ENCODE results near the gene PDZD8.
"Not testable (repeated sequence)": the region's sequence is repeated elsewhere in the genome, so short reads cannot be mapped to it uniquely, and the experiment has no call there.

The PDZD8 gene

GRCh38 chr10:117290872-117291271 lies 84.4 kb downstream of the PDZD8 start:
- not testable (repeated sequence) for DNase-seq (ENCODE audit: low spot score)

- no peak for DNase-seq (ENCODE audit: low spot score)
Measured at GRCh38 chr10:117284716-117285494, 90.3 kb downstream of the PDZD8 start.

DNA sequence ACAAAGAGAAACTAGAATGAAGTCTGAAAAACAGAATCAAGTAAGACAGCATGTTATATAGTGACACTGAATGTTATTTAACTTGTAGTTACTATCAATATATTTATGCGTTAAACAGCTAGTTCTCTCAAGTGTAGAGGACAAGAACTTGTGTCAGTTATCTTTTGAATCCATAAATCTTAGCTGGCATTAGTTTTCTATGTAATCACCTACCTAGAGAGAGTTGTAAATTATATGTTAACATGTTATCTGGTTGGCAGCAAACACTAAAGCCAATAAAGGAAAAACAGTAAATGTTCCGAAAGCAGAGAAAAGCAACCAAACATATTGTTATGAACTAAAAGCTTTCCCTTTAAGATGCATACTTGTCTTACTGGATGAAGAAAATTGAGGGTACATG lies 97.6 kb downstream of the PDZD8 start:
- DNase-seq (ENCODE audit: low spot score): no peak

DNA sequence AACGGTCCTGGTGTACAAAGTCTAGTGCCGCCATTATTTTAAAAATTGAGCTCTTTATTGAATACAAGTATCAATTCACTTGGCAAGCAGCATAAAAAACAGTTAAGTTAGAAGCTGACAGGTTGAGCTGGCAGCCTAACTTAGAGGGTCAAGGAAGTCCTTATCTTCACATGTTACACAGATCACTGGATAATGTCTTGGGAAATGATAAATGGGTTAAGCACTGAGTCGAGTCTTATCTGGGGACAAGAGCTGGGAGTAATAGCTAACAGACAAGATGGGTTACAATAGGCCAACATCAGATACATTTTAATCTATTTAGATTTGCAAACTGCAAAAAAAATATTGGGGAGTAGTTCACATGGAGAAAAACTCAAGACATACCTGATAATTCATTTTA lies 100.1 kb downstream of the PDZD8 start:
- DNase-seq (ENCODE audit: low spot score): no peak

DNA sequence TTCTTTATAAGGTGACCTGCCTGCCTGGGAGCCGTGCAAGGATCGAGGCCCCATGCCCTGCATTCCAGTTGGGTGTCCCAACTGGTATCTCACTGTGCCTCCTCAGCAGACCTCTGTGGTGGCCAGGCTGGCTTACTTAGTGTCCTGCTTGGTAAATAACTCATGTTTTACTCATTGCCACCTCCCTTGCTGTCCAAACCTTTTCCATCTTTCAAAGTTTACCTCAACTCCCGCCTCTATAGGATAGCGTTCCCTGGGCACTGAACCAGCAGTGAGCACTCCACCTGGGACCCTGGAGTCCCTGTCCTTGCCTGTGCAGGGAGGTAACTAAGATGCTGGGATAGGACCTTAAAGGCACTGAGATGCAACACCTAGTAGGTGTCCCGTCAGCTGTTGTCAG lies 100.7 kb downstream of the PDZD8 start:
- DNase-seq (ENCODE audit: low spot score): no peak

GRCh38 chr10:117273980-117274379 lies 101.3 kb downstream of the PDZD8 start:
- no peak for DNase-seq (ENCODE audit: low spot score)

DNA sequence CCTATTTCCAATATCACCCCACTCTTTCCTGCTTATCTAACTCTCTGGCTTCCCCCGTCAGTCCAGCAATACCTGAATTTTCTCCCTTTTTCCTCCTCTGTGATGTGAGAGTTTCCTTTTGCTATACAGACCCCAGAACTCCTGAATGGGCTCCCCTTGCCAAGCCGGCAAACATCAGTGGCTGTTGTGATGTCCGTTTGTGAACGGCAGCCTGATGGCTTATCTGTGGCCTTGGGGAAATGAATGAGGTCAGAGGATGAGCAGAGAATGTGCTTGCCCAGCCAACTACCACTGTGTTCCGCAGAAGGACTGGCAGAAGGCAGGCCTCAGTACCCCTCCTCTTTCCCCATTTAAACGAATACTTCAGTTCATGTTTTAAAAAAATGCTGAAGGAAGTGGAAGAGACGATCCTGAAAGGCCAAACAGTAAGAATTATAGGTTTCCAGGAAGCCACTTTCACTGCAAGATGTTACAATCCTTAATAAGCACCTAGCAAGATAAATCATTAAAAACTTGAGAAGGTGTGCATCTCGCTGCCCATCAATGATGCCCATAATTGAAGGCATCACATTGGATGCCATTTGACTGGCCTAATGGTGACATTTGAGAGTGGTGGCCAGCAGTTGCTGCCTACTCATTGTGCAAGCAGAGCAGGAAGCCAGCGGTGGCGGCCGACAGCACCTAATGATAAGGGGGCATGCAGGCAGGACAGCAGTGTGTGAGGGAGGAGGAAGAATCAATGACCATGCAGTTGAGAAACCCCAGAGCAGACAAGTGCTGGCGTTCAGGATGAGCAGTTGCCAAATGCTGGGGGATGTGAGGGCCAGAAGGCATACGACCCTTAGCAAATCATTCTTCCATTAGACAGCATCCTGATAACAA lies 102.8 kb downstream of the PDZD8 start:
- no peak for DNase-seq (ENCODE audit: low spot score)

GRCh38 chr10:117271427-117271826 lies 103.8 kb downstream of the PDZD8 start:
- DNase-seq (ENCODE audit: low spot score): no peak

DNA sequence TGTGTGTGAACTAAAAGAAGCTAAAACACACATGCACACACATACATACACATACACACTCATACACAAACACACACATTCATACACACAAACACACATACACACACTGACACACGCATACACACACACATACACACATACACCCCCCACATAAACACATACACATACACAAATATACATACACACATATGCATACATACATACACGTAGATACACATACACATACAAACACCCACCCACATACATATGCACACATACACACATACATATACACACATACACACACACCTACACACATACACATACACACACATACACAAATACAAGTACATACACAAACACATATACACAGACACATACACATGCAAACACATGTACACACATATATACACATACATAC lies 106.3 kb downstream of the PDZD8 start:
- DNase-seq (ENCODE audit: low spot score): no peak

GRCh38 chr10:117268258-117268657 lies 107.0 kb downstream of the PDZD8 start:
- DNase-seq (ENCODE audit: low spot score): no peak

DNA sequence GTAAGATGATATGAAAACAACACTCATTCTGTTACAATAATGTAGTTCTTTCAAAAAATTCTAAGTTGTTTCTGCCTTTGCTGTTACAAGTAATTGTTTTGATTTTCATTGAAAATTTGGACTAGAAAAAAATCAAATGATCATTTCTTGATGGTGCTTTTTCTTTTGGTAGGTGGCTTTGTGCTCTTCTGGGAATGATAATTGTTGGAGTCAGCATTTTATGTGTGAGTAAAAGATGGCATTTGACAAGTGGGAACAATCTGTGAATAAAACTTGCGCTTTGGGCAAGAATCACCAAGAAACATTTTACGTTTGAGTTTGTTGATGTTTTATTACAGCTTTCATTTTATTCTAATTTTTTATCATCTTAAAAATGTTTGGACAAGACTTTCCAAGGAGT lies 108.4 kb downstream of the PDZD8 start:
- DNase-seq (ENCODE audit: low spot score): no peak

DNA sequence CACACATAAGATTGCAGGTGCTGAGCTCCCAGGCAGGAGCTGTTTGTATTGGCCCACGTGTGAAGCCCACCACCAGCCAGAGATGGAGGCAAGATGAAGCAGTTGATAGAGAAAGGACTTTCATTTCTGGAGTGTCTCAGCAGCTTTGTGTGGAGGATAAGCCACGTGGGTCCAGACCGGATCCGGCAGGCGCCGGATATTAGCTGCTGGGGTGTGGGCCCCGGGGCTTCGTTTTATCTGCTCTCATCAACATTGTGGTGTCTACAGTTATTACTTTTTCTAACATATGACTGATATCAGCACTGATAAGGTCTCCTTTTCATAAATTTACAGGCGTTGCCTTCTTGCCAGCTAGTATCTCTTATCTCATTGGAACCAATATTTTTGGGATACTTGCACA lies 108.8 kb downstream of the PDZD8 start:
- DNase-seq (ENCODE audit: low spot score): no peak

- DNase-seq (ENCODE audit: low spot score): no peak
Measured at GRCh38 chr10:117264782-117265181, 110.5 kb downstream of the PDZD8 start.

GRCh38 chr10:117262903-117263293 lies 112.3 kb downstream of the PDZD8 start:
- DNase-seq (ENCODE audit: low spot score): no peak

- no peak for DNase-seq (ENCODE audit: low spot score)
Measured at GRCh38 chr10:117262291-117262902, 112.8 kb downstream of the PDZD8 start.

DNA sequence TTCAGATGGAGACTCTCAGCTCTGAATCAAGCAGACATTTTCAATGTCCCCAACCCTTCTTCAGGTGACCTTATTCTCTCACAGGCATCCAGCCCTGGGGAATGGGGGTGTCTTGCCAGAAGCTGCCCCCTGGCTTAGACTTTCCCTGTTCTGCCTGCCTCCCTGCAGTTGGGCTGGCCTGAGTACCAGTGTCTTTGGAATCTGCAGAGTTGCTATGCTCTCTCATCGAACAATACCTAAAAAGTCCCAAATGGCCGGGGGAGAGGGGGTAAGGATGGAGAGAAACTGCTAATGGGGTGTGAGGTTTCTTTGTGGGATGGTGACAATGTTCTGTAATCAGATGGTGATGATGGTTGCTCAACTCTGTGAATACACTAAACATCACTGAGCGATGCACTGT lies 113.7 kb downstream of the PDZD8 start:
- DNase-seq (ENCODE audit: low spot score): no peak

GRCh38 chr10:117260084-117260483 lies 115.2 kb downstream of the PDZD8 start:
- no peak for DNase-seq (ENCODE audit: low spot score)

- DNase-seq (ENCODE audit: low spot score): no peak
Measured at GRCh38 chr10:117259279-117259678, 116.0 kb downstream of the PDZD8 start.

DNA sequence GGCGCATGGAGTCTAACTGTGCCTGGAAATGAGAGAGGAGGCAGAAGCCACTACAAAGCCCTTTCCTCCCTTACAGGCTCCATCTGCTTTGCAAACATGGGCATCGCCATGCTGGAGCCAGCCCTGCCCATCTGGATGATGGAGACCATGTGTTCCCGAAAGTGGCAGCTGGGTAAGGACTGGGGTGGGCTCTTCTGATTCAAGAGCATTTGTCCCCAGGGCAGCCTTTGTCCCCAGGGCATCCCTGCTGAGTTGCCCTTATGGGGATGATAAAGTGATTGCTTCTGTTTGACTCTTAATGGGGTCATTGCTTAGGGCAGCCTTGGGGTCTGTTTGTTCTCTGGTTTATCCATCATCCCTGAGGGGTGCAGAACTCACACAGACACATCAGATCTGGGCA lies 117.5 kb downstream of the PDZD8 start:
- no peak for DNase-seq (ENCODE audit: low spot score)

- no peak for DNase-seq (ENCODE audit: low spot score)
Measured at GRCh38 chr10:117256910-117257309, 118.3 kb downstream of the PDZD8 start.

DNA sequence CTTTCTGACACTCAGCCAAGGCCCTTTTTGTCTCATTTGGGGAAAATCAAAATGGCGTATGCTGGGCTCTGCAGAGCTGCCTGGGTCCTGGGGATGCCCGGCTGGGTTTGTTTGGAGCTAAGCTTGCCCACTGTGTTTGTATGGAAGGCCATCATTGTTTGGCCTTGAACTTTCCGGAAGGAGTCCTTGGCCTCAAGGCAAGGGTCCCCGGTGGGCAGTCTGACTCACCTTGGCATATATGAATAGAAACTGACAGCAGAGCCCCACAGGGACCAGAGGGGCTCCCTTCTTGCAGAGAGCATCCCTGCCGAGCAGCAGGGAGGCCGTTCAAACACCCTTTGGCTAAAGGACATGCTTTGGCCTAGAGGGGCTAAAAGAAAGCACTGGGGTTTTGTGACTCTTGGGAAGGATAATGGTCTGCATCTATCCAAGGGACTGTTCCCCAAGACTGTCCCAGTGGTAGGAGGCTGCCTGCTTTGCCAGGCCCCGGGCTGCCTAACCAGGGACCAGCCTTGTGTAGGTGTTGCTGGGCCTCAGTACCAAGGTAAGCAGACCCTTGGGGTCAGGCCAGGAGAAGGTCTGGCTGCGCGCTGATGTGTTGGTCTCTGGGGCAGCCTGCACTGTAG lies 119.3 kb downstream of the PDZD8 start:
- no peak for DNase-seq (ENCODE audit: low spot score)

Measured in CD4-positive, alpha-beta T cell treated with Interleukin-6 at 100 ng/mL for 8 hours (primary cell).